Measurements from ENCODE around the gene ZDHHC4. TPM values are rescaled to one million over a fixed set of nuclear protein-coding genes. Genes with fewer than 3 reads are reported as not detected.

The ZDHHC4 gene
- total RNA-seq, 1 experiment from 2014 or later, result 62.0 TPM

- Mint-ChIP-seq H3K9me3 (no peaks in the 10 kb centered on the region), H3K4me1 (no peaks in the 10 kb centered on the region), H3K27me3 (ENCODE audit: low read depth) (peaks cover 6% of the 10 kb centered on the region), H3K4me3 (no peak overlapping the region), H3K36me3 (ENCODE audit: insufficient read depth in 1 of 3, low read depth in 3 of 3) (no peaks in the 10 kb centered on the region), H3K27ac (no peak overlapping the region; a peak in 1 of 7 replicates)
- no peak for TF ChIP-seq CTCF (conservative IDR thresholded peaks at IDR 0.05)
- no peak overlapping the region for H3K4ac ChIP-seq (ENCODE audit: low read depth, low read length)
- no peak overlapping the region for H3K27ac ChIP-seq (ENCODE audit: insufficient read length, low read depth, low read length)
- no peak overlapping the region for H2BK120ac ChIP-seq (ENCODE audit: low read depth, low read length, poor library complexity, severe bottlenecking)
- H3K14ac ChIP-seq (ENCODE audit: insufficient read depth, low read length), result no peak overlapping the region
- no peak overlapping the region for H3K4me2 ChIP-seq (ENCODE audit: insufficient read depth, insufficient read length, low read length)
- H3K9me3 ChIP-seq (ENCODE audit: control insufficient read depth, low read depth, low read length), result no peaks in the 10 kb centered on the region
- H3K9ac ChIP-seq (ENCODE audit: extremely low read depth, insufficient read length, low read length), result no peak overlapping the region
- H3K4me1 ChIP-seq (ENCODE audit: insufficient read depth, low read length), result no peaks in the 10 kb centered on the region
- H2AK5ac ChIP-seq (ENCODE audit: insufficient read length, low read length), result no peak overlapping the region
- H2BK5ac ChIP-seq (ENCODE audit: insufficient read length, low read length), result no peak overlapping the region
- H3K79me2 ChIP-seq (ENCODE audit: insufficient read depth, low read length), result no peaks in the 10 kb centered on the region
- no peak overlapping the region for H3K18ac ChIP-seq (ENCODE audit: insufficient read length, low read depth, low read length)
- no peak overlapping the region for H4K91ac ChIP-seq (ENCODE audit: insufficient read length, low read depth, low read length)
- no peak overlapping the region for H4K8ac ChIP-seq (replicated peaks; ENCODE audit: insufficient read length, low read depth, low read length)
- no peaks in the 10 kb centered on the region for H3K27me3 ChIP-seq (ENCODE audit: insufficient read depth, low read length)
- no peak overlapping the region for H2BK20ac ChIP-seq (ENCODE audit: low read depth, low read length, poor library complexity, severe bottlenecking)
- H2AFZ ChIP-seq (ENCODE audit: low read length), result no peak overlapping the region
- no peaks in the 10 kb centered on the region for H3K79me1 ChIP-seq (ENCODE audit: insufficient read depth, low read depth, low read length, poor library complexity, severe bottlenecking)
- DNase-seq, result no peak
- H3T11ph ChIP-seq (ENCODE audit: low read length), result no peak overlapping the region
- H4K5ac ChIP-seq (ENCODE audit: insufficient read length, low read depth, low read length), result no peak overlapping the region
- no peak overlapping the region for H2BK12ac ChIP-seq (ENCODE audit: insufficient read length, low read depth, low read length)
- no CpG with 5 or more reads among the region's 3 CpGs for WGBS (ENCODE audit: extremely low coverage, insufficient read length, low lambda C conversion rate)
- no peaks in the 10 kb centered on the region for H3K23me2 ChIP-seq (ENCODE audit: insufficient read length, low read depth, low read length, poor library complexity, severe bottlenecking)
- H3K23ac ChIP-seq (ENCODE audit: insufficient read length, low read depth, low read length), result no peak overlapping the region
- no peak overlapping the region for H3K56ac ChIP-seq (ENCODE audit: insufficient read length, low read depth, low read length)
- H4K20me1 ChIP-seq (ENCODE audit: control insufficient read depth, insufficient read depth, insufficient read length), result no peaks in the 10 kb centered on the region
- H2BK15ac ChIP-seq (ENCODE audit: low read depth, low read length), result no peak overlapping the region
These were observed 9.4 kb upstream of the ZDHHC4 start for GRCh38 chr7:6567886-6568285.
